Stomach (tissue), 9 donors: ENCODE measurements around the gene JMJD7. TPM values are rescaled to one million over a fixed set of nuclear protein-coding genes. Genes with fewer than 3 reads are reported as not detected.

Experiments
- DNase-seq, 2 donors: peaks; one replicate each; pipeline versions ENCODE4 v3.0.0 to v3.0.0-alpha.2; 2013 to 2019
- H3K27ac ChIP-seq, 5 donors: fragments of 200-600 bp in 4 of 5; sonication (generic) in 4 of 5; one replicate each; pipeline ENCODE4 v1.5.1; 2013 to 2019; ENCODE audit warnings: mild to moderate bottlenecking in 1 of 5, moderate library complexity in 1 of 5
- H3K27me3 ChIP-seq, 3 donors: fragments of 200-600 bp; sonication (generic); one replicate each; pipeline ENCODE4 v1.5.1; 2017 to 2019; ENCODE audit warnings: mixed run types in 1 of 3
- H3K36me3 ChIP-seq, 4 donors: fragments of 200-600 bp; sonication (generic); 1 replicate in 3 of 4; 2 replicates in 1 of 4; pipeline ENCODE4 v1.5.1; 2016 to 2019
- H3K4me1 ChIP-seq, 4 donors: fragments of 200-600 bp; sonication (generic); one replicate each; pipeline ENCODE4 v1.5.1; 2016 to 2019
- H3K4me3 ChIP-seq, 4 donors: fragments of 200-600 bp; sonication (generic) in 3 of 4; one replicate each; pipeline ENCODE4 v1.5.1; 2016 to 2019; ENCODE audit warnings: mild to moderate bottlenecking in 1 of 4
- H3K9me3 ChIP-seq, 4 donors: fragments of 200-600 bp; sonication (generic); one replicate each; pipeline ENCODE4 v1.5.1; 2016 to 2019
- CTCF ChIP-seq, 7 experiments: fragments of 450-650 bp in 4 of 7; fragments of 200-600 bp in 3 of 7; sonication (generic) in 3 of 7; IDR thresholded peaks; one replicate each; pipeline ENCODE4 v1.5.1; 2016 to 2019; ENCODE audit warnings: antibody characterized with exemption in 7 of 7, control low read depth in 2 of 7, mild to moderate bottlenecking in 1 of 7
- EP300 ChIP-seq: sonication (generic); formaldehyde crosslinking; IDR thresholded peaks from one replicate; pipeline ENCODE4 v1.6.1; 2017; ENCODE audit warnings: antibody characterized with exemption
- POLR2A ChIP-seq, 4 donors: fragments of 450-650 bp; IDR thresholded peaks; one replicate each; pipeline ENCODE4 v1.6.1; 2016; ENCODE audit warnings: antibody characterized with exemption in 4 of 4, control low read depth in 2 of 4, mild to moderate bottlenecking in 1 of 4, moderate library complexity in 1 of 4
- POLR2AphosphoS5 ChIP-seq, 3 donors: sonication (generic); formaldehyde crosslinking; IDR thresholded peaks; one replicate each; pipeline ENCODE4 v1.6.1; 2016; ENCODE audit warnings: antibody characterized with exemption in 3 of 3
- WGBS, 5 donors: extraction: QIAGEN DNeasy Blood & Tissue Kit in 3 of 5; methylation state at CpG; one replicate each; pipeline versions ENCODE4 v1.1.5 to v1.1.7; 2013 to 2018; 5-methylcytosine and 5-hydroxymethylcytosine counted together
- intact Hi-C: fragments of 100-400 bp; cut with DNase I; formaldehyde crosslinking; loops from one replicate; pipeline ENCODE4 v1.15.1; 2023; ENCODE audit warnings: low total_unique reads
- polyA plus RNA-seq, 3 donors: library from polyadenylated mRNA; stranded (reverse); fragments of 200-250 nt; gene quantifications; one replicate each; pipeline ENCODE4 v1.2.3, GENCODE V29; 2013
- total RNA-seq, 5 donors: library from RNA; depleted of rRNA; stranded (reverse); fragments of >200 nt; gene quantifications; one replicate each; pipeline versions ENCODE4 v1.1.0 to v1.2.3, GENCODE V29; 2014 to 2016
- donor health status: healthy with polysubstance abuse.
- donor health status: Bipolar disorder and iron deficiency.
- donor health status: healthy.

JMJD7 gene
- total and polyA plus RNA-seq, 8 donors = 0.55 to 24.2 (median 10.0) TPM; not detected in 2

GRCh38 chr15:41840673-41841072 lies 12.8 kb downstream of the JMJD7 start:
- peaks cover 0 to 15% (median 11%) of the 10 kb centered on the region in 4 donors for H3K4me1 ChIP-seq
- 93 to 98% (median 96%) methylated on average over 15 of the region's 15 CpGs for WGBS, 5 donors

GRCh38 chr15:41841131-41841530 lies 13.2 kb downstream of the JMJD7 start:
- no peak for TF ChIP-seq POLR2AphosphoS5 (IDR thresholded peaks at IDR 0.05)
- no peak for TF ChIP-seq POLR2A (IDR thresholded peaks at IDR 0.05)
- TF ChIP-seq CTCF (IDR thresholded peaks at IDR 0.05) = no peak
- TF ChIP-seq EP300 = no peak
- H3K4me1 ChIP-seq = peaks cover 0 to 15% (median 11%) of the 10 kb centered on the region in 4 donors
- no peak for DNase-seq
- H3K27ac ChIP-seq = no peak overlapping the region
- no peaks in the 10 kb centered on the region for H3K9me3 ChIP-seq
- H3K4me3 ChIP-seq = no peak overlapping the region
- no peaks in the 10 kb centered on the region for H3K27me3 ChIP-seq
- intact Hi-C loops = no loop called here
- H3K36me3 ChIP-seq = peaks cover 34 to 79% (median 75%) of the 10 kb centered on the region in 4 donors
- 90 to 94% (median 91%) methylated on average over 4 to 10 of the region's 10 CpGs for WGBS, 5 donors

More at GRCh38 chr15:41840673-41841072, 12.8 kb downstream of the JMJD7 start:
- TF ChIP-seq EP300 (no peak), POLR2A (IDR thresholded peaks at IDR 0.05) (no peak), POLR2AphosphoS5 (IDR thresholded peaks at IDR 0.05) (no peak), CTCF (IDR thresholded peaks at IDR 0.05) (no peak)
- H3K36me3 ChIP-seq = peaks cover 30 to 79% (median 74%) of the 10 kb centered on the region in 4 donors
- intact Hi-C loops = no loop called here
- H3K27me3 ChIP-seq = no peaks in the 10 kb centered on the region
- H3K9me3 ChIP-seq = no peaks in the 10 kb centered on the region
- no peak overlapping the region for H3K4me3 ChIP-seq
- no peak overlapping the region for H3K27ac ChIP-seq
- DNase-seq = no peak

- TF ChIP-seq POLR2A (IDR thresholded peaks at IDR 0.05) (no peak), POLR2AphosphoS5 (IDR thresholded peaks at IDR 0.05) (no peak), EP300 (no peak), CTCF (IDR thresholded peaks at IDR 0.05) (no peak)
- peaks cover 45 to 79% (median 76%) of the 10 kb centered on the region in 4 donors for H3K36me3 ChIP-seq
- no peaks in the 10 kb centered on the region for H3K9me3 ChIP-seq
- no peak for DNase-seq
- no peak overlapping the region for H3K4me3 ChIP-seq
- no peak overlapping the region for H3K27ac ChIP-seq
- intact Hi-C loops = no loop called here
- H3K4me1 ChIP-seq = peaks cover 0 to 15% (median 11%) of the 10 kb centered on the region in 4 donors
- 62 to 81% (median 69%) methylated on average over 9 to 12 of the region's 12 CpGs for WGBS, 5 donors
- no peaks in the 10 kb centered on the region for H3K27me3 ChIP-seq
These were observed 14.3 kb downstream of the JMJD7 start for GRCh38 chr15:41842229-41842628.

GRCh38 chr15:41843571-41843970 lies 15.7 kb downstream of the JMJD7 start:
- WGBS, 5 donors = 79 to 100% (median 85%) methylated on average over 4 to 10 of the region's 10 CpGs
- intact Hi-C loops = no loop called here
- DNase-seq = no peak
- Histone ChIP-seq H3K4me3 (no peak overlapping the region), H3K4me1 (peaks cover 0 to 8% (median 6%) of the 10 kb centered on the region in 4 donors), H3K27me3 (no peaks in the 10 kb centered on the region), H3K9me3 (no peaks in the 10 kb centered on the region), H3K27ac (no peak overlapping the region), H3K36me3 (peaks cover 58 to 86% (median 85%) of the 10 kb centered on the region in 4 donors)
- TF ChIP-seq POLR2AphosphoS5 (IDR thresholded peaks at IDR 0.05) (no peak), EP300 (no peak), POLR2A (IDR thresholded peaks at IDR 0.05) (no peak), CTCF (IDR thresholded peaks at IDR 0.05) (no peak)
